GM19395 (cell line): Measurements from ENCODE around the gene SLC6A16.
"Not testable (repeated sequence)": the region's sequence is repeated elsewhere in the genome, so short reads cannot be mapped to it uniquely, and the experiment has no call there.

Experiments used
- ATAC-seq: cut with Tn5 transposase; IDR thresholded peaks from one replicate; pipeline ENCODE4 v1.9.1; 2021; ENCODE audit warnings: mild to moderate bottlenecking, moderate library complexity; ENCODE audit not compliant: unreplicated experiment

SLC6A16 gene

DNA sequence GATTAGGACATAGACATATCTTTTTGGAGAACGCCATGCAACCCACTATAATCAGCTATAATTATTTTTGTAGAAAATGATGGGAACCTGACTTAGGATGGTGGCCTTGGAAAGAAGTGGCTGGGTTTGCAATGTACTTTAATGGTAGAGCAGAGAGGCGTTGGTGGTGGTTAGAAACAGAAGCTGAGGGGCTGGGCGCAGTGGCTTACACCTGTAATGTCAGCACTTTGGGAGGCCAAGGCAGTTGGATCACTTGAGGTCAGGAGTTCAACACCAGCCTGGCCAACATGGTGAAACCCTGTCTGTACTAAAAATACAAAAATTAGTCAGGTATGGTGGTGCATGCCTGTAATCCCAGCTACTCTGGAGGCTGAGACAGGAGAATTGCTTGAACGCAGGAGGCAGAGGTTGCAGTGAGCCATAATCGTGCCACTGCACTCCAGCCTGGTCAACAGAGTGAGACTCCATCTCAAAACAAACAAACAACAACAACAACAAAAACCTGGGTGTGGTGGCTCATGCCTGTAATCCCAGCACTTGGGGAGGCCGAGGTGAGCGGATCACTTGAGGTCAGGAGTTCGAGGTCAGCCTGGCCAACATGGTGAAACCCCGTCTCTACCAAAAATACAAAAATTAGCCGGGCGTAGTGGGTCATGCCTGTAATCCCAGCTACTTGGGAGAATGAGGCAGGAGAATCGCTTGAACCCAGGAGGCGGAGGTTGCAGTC lies 7.9 kb upstream of the SLC6A16 start:
- not testable (repeated sequence) for ATAC-seq

DNA sequence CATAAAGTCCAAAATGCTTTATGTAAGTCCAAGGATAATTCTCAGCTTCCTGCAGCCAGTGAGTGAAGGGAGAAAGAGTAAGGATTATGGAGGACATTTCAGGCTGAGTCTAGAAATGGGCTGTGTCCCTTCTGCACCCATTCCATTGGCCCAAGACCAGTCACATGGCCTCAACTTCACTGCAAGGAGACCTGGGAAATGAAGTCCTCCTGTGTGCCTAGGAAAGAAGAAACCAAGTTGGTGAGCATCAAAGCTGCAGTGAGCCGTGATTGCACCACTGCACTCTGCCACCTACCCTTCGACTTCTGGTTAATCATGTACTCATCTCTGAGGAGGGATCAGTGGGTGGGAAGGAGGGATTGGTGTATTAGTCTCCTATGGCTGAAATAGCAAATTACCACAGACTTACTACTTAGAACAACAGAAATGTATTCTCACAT lies 6.6 kb upstream of the SLC6A16 start:
- no peak for ATAC-seq

DNA sequence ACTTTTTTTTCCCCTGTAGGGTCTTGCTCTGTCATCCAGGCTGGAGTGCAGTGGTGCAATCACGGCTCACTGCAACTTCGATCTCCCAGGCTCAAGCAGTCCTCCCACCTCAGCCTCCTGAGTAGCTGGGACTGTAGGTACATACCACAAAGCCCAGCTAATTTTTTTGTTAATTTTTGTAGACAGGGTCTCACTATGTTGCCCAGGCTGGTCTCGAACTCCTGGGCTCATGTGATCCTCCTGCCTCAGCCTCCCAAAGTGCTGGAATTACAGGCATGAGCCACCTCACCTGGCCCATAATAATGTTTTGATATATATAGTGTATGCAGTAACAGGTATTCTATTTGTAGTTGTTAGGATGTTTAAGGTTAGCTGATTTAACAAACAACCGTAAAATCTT lies 6.2 kb upstream of the SLC6A16 start:
- ATAC-seq, result not testable (repeated sequence)

DNA sequence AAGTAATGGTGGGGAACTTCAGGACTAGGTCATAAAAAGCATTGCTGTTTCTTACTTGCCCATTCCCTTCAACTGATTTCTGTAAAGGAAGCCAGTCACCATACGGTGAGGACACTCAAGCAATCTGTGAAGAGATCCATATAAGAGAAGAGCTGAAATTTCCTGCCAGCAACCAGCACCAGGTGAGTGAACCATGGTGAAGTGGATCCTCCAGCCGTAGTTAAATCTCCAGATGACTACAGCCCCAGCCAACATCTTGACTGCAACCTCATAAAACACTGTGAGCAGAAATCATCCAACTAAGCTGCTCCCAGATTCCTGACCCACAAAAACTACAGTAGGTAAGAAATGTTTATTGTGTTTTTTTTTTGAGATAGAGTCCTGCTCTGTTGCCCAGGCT lies 3.8 kb upstream of the SLC6A16 start:
- ATAC-seq, result no peak

DNA sequence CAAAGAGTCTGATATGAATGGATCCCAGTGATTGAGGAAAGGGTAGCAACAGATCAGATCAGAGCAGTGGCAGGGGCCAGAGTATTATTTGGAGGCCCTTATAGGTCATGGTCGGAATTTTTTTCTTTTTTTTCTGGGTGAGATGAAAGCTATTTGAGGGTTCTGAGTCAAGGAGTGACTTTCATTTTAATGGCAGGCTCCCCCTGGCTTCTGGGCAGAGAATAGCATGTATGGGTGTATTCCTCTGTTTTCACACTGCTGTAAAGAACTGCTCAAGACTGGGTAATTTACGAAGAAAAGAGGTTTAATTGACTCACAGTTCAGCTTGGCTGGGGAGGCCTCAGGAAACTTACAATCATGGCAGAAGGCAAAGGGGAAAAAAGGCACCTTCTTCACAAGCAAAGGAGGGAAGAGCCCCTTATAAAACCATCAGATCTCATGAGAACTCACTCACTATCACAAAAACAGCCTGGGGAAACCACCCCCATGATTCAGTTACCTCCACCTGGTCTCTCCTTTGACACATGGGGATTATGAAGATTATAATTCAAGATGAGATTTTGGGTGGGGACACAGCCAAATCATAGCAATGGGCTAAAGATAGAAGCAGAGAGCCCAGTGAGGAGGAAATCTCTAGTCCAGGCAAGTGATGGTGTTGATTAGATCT lies 3.0 kb upstream of the SLC6A16 start:
- no peak for ATAC-seq

DNA sequence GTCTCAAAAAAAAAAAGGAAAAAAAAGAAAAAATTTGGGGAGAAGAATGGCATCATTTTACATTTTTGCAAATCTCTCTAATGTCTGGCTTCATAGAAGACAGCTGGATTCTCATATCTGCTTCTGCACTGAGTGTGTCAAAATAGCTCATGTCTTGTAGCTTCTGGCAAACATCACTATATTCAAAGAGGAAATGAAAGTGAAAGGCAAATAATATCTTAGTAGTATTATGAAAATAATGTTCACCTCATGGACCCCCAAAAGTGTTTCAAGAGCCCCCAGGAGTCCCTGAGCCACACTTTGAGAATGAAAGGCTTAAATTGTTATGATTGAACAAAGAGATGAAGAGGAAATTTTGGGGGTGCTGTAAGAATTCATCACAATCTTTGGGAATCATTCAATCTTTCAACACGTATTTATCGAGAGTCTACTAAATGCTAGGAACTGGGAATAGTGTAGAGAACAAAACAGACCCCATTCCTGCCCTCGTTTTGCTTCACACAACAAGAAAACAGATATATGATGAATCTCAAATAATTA lies 1.2 kb upstream of the SLC6A16 start:
- no peak for ATAC-seq

DNA sequence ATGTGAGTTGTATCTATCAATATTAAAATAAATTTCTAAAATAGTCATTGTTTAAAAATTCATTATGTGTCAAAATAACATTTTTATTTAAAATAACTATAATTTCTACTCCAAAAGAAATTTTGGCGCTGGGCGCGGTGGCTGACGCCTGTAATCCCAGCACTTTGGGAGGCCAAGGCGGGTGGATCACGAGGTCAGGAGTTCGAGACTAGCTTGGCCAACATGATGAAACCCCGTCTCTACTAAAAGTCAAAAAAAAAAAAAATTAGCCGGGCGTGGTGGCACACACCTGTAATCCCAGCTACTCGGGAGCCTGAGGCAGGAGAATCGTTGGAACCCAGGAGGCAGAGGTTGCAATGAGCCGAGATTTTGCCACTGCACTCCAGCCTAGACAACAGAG lies 765 bp upstream of the SLC6A16 start:
- ATAC-seq, result not testable (repeated sequence)

DNA sequence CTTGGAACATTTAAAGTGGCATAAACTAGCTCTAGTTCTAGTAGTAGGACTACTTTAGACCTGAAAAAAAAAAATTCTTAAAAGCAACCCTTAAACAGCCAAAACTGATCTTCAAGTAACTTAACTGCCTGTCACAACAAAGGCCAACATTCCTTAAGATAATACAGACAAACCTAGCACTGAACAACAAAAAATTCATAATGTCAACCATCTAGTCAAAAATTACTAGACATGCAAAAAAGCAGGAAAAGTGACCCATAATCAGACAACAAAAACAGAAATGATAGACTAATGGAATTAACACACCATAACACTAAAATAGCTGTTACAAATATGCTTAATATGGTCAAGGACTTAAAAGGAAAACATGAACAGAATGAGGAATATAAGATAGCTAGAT lies 6.7 kb downstream of the SLC6A16 start:
- no peak for ATAC-seq

DNA sequence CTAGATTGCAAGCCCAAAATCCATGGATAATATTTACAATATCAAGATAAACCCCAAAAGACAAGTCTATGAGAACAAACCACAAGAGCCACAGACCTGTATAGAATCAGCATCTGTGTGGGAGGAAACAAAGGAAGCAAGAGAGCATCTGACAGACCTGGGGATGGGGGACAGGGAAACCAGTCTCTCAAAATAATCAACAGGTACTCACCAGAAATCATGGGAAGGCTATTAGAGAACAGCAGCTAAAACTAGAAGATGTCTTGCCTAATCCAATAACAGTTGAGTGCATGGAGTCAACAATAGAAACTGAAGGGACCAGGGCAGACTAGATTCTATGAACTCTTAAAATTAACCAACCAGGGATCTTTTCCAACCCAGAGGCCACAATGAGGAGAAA lies 8.7 kb downstream of the SLC6A16 start:
- no peak for ATAC-seq

DNA sequence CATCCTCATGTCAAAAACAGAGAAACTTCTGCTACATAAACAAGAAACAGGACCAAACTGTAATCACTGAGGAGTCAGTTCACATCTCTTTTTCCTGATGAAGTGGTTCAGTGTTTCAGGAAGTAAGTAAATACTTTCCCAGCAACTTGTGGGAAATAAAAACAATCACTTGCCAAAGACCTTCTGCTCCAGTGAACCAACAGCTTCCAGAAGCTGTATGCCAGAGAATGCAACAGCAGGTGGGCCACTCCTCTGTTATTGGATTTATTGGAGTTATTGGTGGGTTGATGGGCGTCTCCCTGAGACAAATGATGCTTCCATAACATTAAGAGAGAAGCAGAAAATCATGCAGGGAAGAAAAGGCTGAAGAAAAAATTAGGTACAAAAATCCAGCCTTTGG lies 9.9 kb downstream of the SLC6A16 start:
- no peak for ATAC-seq

DNA sequence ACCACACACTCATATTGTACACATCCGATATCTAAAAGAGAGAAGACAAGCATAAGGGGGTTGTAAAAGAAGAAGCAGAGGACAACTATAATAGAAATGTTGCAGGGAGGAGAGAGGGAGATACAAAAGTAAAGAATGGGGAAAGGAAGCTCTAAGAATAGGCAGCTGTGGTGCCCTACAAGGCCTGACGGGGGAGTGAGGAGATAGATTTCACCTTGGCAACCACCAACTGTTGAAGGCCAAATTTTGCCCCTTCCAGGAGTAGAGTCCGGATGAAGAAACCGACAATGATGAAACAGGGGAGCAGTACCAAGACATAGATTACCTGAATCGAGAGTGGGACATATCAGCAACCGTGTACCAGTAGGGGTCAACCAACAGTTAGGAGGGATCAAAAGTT lies 15.9 kb downstream of the SLC6A16 start:
- ATAC-seq, result no peak

DNA sequence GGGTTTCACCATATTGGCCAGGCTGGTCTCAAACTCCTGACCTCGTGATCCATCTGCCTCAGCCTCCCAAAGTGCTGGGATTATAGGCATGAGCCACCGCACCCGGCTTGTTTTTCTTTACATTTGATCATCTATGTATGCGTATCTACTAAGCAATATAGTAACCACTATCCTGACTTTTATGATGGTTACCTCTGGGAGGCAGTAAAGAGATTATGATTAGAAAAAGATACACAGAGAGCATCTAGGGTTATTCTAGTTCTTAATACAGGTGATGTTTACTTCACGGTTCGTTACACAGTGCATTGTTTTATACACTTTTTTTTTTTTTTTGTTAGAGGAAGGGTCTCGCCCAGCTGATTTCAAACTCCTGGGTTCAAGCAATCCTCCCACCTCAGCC lies 18.3 kb downstream of the SLC6A16 start:
- ATAC-seq, result not testable (repeated sequence)

DNA sequence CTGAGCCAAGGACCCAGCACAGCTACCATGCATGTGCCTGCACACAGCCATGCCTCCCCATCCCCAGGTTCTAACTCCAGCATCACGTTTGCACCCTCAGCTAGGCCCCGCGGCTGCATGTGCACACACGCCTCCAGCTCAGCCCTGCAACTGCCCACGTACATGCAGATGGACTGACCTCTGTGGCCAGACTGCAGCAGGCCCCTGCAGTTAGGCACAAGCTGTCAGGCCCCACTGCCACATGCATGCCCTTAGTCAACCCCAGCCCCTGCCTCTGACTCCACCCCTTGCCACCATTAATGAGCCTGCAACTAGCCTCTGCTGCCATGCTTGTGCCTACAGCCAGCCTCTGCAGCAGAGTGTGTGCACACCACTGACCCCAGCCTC lies 23.1 kb downstream of the SLC6A16 start:
- no peak for ATAC-seq

DNA sequence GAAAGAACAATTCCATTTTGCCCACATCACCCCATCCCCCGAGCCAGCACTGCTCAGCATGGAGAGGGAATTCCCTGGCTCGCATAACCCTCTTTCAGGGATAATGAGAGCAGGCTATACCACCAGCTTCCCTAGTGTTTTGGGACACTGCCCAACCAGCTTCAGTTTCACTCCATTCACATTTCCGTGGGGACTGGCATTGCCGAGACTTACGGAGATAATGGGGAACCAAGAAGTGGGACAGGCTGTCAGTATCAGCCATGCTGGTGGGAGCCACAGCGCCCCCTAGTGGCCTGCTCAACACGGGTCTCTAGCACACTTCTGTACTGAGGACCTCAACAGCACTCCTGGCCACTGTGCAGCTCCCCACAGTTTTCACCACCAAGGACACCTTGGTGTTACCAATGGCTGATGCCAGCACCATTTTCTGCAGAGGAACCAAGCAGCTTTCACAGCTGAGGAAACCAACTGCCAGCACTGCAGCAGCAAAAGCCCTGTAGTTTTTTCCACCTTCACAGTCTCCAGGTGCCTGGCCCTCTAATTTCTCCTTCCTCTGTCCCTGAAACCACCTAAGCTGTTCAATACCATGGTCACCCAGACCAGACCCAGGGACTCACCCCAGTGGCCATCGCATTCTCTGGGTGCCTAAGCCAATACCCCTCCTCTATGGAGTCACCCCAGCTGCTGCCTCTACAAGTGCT lies 23.7 kb downstream of the SLC6A16 start:
- ATAC-seq, result peak; percentile 63

DNA sequence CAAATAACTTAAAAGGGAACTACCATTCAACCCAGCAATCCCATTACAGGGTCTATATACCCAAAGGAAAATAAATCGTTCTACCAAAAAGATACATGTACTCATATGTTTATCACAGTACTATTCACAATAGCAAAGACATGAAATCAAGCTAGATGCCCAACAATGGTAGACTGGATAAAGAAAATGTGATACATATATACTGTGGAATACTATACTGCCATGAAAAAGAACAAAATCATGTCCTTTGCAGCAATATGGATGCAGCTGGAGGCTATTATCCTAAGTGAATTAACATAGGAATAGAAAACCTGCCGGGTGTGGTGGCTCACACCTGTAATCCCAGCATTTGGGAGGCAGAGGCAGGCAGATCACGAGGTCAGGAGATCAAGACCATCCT lies 26.3 kb downstream of the SLC6A16 start:
- ATAC-seq, result not testable (repeated sequence)

DNA sequence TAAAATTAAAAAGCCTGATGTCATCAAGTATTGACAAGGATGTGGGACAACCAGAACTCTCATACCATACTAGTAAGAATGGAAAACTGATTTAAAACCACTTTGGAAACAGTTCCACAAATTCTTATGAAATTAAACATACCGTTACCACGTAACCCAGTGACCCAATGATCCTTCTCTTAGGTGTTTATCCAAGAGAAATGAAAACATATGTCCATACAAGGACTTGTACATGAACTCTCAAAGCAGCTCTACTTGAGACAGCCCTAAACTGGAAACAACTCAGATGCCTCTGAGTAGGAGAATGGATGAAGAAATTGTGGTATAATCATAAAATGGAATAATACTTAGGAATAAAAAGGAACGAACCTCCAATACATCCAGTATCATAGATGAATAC lies 27.6 kb downstream of the SLC6A16 start:
- ATAC-seq, result no peak

DNA sequence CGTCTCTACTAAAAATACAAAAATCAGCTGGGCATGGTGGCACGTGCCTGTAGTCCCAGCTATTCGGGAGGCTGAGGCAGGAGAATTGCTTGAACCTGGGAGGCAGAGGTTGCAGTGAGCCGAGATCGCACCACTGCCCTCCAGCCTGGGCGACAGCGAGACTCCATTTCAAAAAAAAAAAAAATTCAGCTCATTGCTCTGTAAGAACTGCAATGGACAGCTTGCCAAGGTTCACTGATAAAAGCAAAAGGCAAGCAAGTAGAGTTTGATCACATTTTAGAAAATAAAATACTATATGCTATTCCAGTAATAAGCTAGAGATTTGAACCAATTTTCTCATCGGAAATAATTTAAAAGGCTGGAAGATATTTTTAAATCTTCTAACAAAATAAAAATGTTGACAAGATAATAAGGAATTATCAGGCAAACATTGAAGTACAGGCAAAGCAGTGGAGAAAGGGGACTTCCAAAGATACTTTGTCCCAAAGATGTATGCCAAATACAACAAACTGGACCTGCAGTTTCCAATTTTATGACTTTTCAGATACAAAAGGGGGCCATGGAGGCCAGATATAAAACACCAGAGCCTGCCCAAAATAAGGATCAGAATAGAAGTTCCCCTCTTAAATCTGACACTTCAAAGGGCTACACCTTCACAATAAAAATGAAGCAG lies 29.6 kb downstream of the SLC6A16 start:
- ATAC-seq, result no peak

DNA sequence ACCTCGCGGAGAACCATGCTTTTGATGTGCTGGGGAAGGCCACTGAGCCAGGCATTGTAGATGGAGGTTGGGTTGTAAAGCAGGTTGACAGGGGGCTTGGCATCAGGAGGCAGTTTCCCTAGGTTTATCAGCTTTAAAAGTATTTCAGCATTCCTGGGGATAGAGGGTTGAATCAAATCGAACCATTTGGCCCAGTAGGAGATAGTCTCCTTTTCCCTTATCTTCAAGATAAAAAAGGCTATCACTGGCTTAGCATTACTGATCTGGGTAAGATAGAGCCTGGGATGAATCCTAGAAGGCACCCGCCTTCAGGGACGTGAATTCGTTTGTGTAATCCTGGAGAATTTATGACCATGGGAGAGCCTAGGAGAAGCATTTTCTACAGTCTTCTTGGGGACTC lies 30.6 kb downstream of the SLC6A16 start:
- no peak for ATAC-seq

DNA sequence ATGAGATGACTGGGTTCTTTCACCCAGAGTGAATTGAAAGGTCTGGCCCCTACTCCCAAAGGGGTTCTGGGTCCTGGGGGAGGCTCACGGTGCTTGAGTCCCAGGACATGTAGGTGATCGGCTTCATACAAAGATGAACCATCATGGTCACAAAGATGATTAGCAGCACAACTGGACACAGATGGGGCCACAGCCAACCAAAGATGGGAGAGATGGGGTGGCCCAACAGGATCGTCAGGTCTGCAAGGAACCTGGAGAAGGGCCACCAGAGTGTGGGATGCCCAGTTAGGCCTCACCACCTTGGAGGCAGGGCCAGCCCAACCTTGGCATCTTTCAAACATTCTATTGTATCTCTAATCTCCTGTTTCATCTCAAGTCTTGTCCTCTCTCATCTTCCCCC lies 34.5 kb downstream of the SLC6A16 start:
- ATAC-seq, result no peak

DNA sequence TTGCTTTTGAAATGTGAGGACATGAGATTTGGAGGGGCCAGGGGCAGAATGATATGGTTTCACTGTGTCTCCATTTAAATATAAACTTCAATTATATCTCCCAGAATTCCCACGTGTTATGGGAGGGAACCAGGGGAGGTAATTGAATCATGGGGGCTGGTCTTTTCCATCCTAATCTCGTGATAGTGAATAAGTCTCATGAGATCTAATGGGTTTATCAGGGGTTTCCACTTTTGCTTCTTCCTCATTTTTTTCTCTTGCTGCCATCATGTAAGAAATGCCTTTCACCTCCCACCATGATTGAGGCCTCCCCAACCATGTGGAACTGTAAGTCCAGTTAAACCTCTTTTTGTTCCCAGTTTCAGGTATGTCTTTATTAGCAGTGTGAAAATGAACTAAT lies 35.7 kb downstream of the SLC6A16 start:
- not testable (repeated sequence) for ATAC-seq

DNA sequence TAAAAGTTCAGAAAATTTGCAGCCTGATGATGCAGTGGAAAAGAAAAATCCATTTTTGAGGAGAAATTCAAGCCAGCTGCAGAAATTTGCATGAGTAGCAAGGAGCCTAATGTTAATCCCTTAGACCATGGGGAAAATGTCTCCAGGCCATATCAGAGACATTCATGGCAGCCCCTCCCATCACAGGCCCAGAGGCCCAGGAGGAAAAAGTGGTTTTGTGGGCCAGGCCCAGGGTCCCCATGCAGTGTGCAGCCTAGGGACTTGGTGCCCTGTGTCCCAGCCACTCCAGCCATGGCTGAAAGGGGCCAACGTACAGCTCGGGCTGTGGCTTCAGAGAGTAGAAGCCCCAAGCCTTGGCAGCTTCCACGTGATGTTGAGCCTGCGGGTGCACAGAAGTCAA lies 36.8 kb downstream of the SLC6A16 start:
- ATAC-seq, result not testable (repeated sequence)
